H1 (cell line): ENCODE measurements around the gene OR6M1. TPM values are rescaled to one million over a fixed set of nuclear protein-coding genes. Genes with fewer than 3 reads are reported as not detected.
A peak's percentile ranks its signal among the peaks of the same experiment; 100 is the strongest.

Experiments used
- CTCF ChIA-PET: fragments of 300-600 bp; sonication (Branson Sonifier 250); formaldehyde crosslinking; loops from one replicate; lab custom pipeline; 2021; ENCODE audit not compliant: partially characterized antibody; lab: Charles Lee
- POLR2A ChIA-PET: fragments of 300-600 bp; sonication (Branson Sonifier 250); formaldehyde crosslinking; loops from one replicate; lab custom pipeline; 2021; ENCODE audit warnings: inconsistent platforms; ENCODE audit not compliant: partially characterized antibody; lab: Charles Lee
- DNase-seq, 2 experiments: peaks; one replicate each; pipeline versions ENCODE4 v3.0.0 to v3.0.0-alpha.2; 2010 to 2022; ENCODE audit warnings: low spot score in 2 of 2, low read depth in 1 of 2, mixed read lengths in 1 of 2
- FAIRE-seq: peaks from 2 replicates; lab custom pipeline; 2011; peaks lifted over from hg19 to GRCh38; lab: Jason Lieb, UNC
- H2AFZ ChIP-seq: 2 replicates; pipeline ENCODE4 v1.8.1; 2012; ENCODE audit warnings: low read length, inconsistent platforms
- H2AK5ac ChIP-seq: 2 replicates; pipeline ENCODE4 v1.6.1; 2013; ENCODE audit warnings: low read depth, low read length
- H2BK120ac ChIP-seq: replicated peaks from 2 replicates; pipeline ENCODE3; 2013; ENCODE audit warnings: low read depth, low read length, inconsistent platforms
- H2BK12ac ChIP-seq: 2 replicates; pipeline ENCODE4 v1.6.1; 2013; ENCODE audit warnings: low read depth, low read length
- H2BK15ac ChIP-seq: 2 replicates; pipeline ENCODE4 v1.6.1; 2013; ENCODE audit warnings: low read length
- H2BK20ac ChIP-seq: 2 replicates; pipeline ENCODE4 v1.6.1; 2013; ENCODE audit warnings: low read length
- H2BK5ac ChIP-seq: 2 replicates; pipeline ENCODE4 v1.6.1; 2013; ENCODE audit warnings: low read depth, low read length
- H3K14ac ChIP-seq: 2 replicates; pipeline ENCODE4 v1.6.1; 2013; ENCODE audit warnings: inconsistent platforms; ENCODE audit not compliant: insufficient read length
- H3K18ac ChIP-seq: 2 replicates; pipeline ENCODE4 v1.6.1; 2013; ENCODE audit warnings: low read length; ENCODE audit errors: extremely low read depth
- H3K23ac ChIP-seq: 2 replicates; pipeline ENCODE4 v1.6.1; 2013; ENCODE audit warnings: inconsistent platforms; ENCODE audit not compliant: insufficient read length
- H3K23me2 ChIP-seq: 2 replicates; pipeline ENCODE4 v1.6.1; 2013; ENCODE audit warnings: low read depth, low read length
- H3K27ac ChIP-seq: 2 replicates; pipeline ENCODE4 v1.6.1; 2011; ENCODE audit warnings: low read depth, low read length, inconsistent platforms
- H3K27me3 ChIP-seq, 4 experiments: replicated peaks in 1 of 4; 1 replicate in 1 of 4; 2 replicates in 3 of 4; pipeline versions ENCODE4 v1.6.1 to v1.8.1; 2011 to 2013; ENCODE audit warnings: low read length in 3 of 4, mild to moderate bottlenecking in 3 of 4, inconsistent platforms in 2 of 4, mixed read lengths in 2 of 4, moderate library complexity in 1 of 4; ENCODE audit not compliant: control insufficient read depth in 3 of 4, insufficient read depth in 3 of 4; ENCODE audit errors: extremely low read depth in 1 of 4
- H3K36me3 ChIP-seq, 4 experiments: 2 replicates each; pipeline versions ENCODE4 v1.6.1 to v1.8.1; 2011 to 2013; ENCODE audit warnings: mild to moderate bottlenecking in 4 of 4, low read length in 3 of 4, moderate library complexity in 2 of 4, control low read depth in 1 of 4, inconsistent platforms in 1 of 4; ENCODE audit not compliant: insufficient read depth in 4 of 4, control insufficient read depth in 2 of 4
- H3K4ac ChIP-seq: replicated peaks from 2 replicates; pipeline ENCODE3; 2013; ENCODE audit warnings: low read length, low read depth, mixed read lengths, inconsistent platforms; ENCODE audit not compliant: insufficient read length
- H3K4me1 ChIP-seq, 4 experiments: replicated peaks in 1 of 4; 1 replicate in 1 of 4; 2 replicates in 3 of 4; pipeline versions ENCODE4 v1.6.1 to v1.8.1; 2011 to 2013; ENCODE audit warnings: low read length in 3 of 4, inconsistent platforms in 2 of 4, mixed read lengths in 1 of 4; ENCODE audit not compliant: insufficient read depth in 4 of 4, control insufficient read depth in 3 of 4
- H3K4me2 ChIP-seq, 2 experiments: 2 replicates each; pipeline versions ENCODE4 v1.6.1 to v1.8.1; 2011 to 2013; ENCODE audit warnings: low read depth in 2 of 2, low read length in 2 of 2, control low read depth in 1 of 2, inconsistent platforms in 1 of 2, mild to moderate bottlenecking in 1 of 2; ENCODE audit not compliant: insufficient read depth in 1 of 2
- H3K4me3 ChIP-seq, 4 experiments: fragments of 200-600, 300-600 bp in 1 of 4; sonication (generic), shearing (Covaris generic), sonication (Bioruptor Twin) in 1 of 4; 2 replicates each; pipeline versions ENCODE4 v1.5.1 to v1.8.1; 2011 to 2016; ENCODE audit warnings: low read length in 4 of 4, low read depth in 3 of 4, control low read depth in 2 of 4, inconsistent platforms in 2 of 4, mild to moderate bottlenecking in 2 of 4, mixed read lengths in 1 of 4, moderate library complexity in 1 of 4; ENCODE audit not compliant: insufficient read depth in 2 of 4; ENCODE audit errors: extremely low read depth in 1 of 4
- H3K56ac ChIP-seq: replicated peaks from 2 replicates; pipeline ENCODE3; 2013; ENCODE audit warnings: low read depth, mild to moderate bottlenecking, mixed read lengths, low read length, inconsistent platforms; ENCODE audit not compliant: insufficient read length
- H3K79me1 ChIP-seq: 2 replicates; pipeline ENCODE4 v1.6.1; 2013; ENCODE audit warnings: low read depth, low read length, control low read depth
- H3K79me2 ChIP-seq, 2 experiments: 2 replicates each; pipeline versions ENCODE4 v1.6.1 to v1.8.1; 2012 to 2013; ENCODE audit warnings: low read length in 2 of 2, mild to moderate bottlenecking in 2 of 2, inconsistent platforms in 1 of 2; ENCODE audit not compliant: insufficient read depth in 2 of 2, control insufficient read depth in 1 of 2
- H3K9ac ChIP-seq, 4 experiments: replicated peaks in 1 of 4; 1 replicate in 1 of 4; 2 replicates in 3 of 4; pipeline versions ENCODE4 v1.6.1 to v1.8.1; 2011 to 2013; ENCODE audit warnings: low read depth in 3 of 4, low read length in 3 of 4, control low read depth in 2 of 4, mild to moderate bottlenecking in 2 of 4, moderate library complexity in 2 of 4, inconsistent platforms in 1 of 4; ENCODE audit errors: extremely low read depth in 1 of 4
- H3K9me3 ChIP-seq, 2 experiments: 2 replicates each; pipeline versions ENCODE4 v1.6.1 to v1.8.1; 2012 to 2013; ENCODE audit warnings: mild to moderate bottlenecking in 2 of 2, moderate library complexity in 2 of 2, control low read depth in 1 of 2, inconsistent platforms in 1 of 2, low read depth in 1 of 2, low read length in 1 of 2, mixed read lengths in 1 of 2; ENCODE audit not compliant: insufficient read depth in 2 of 2
- H4K20me1 ChIP-seq, 2 experiments: replicated peaks in 1 of 2; 2 replicates each; pipeline versions ENCODE3 to v1.8.1; 2011 to 2013; ENCODE audit warnings: inconsistent platforms in 2 of 2, low read length in 2 of 2, mild to moderate bottlenecking in 1 of 2; ENCODE audit not compliant: insufficient read depth in 2 of 2, control insufficient read depth in 1 of 2
- H4K5ac ChIP-seq: 2 replicates; pipeline ENCODE4 v1.6.1; 2013; ENCODE audit warnings: low read length, low read depth, mixed read lengths, inconsistent platforms; ENCODE audit not compliant: insufficient read length
- H4K8ac ChIP-seq: 2 replicates; pipeline ENCODE4 v1.8.0; 2013; ENCODE audit warnings: mild to moderate bottlenecking, moderate library complexity, low read length, inconsistent platforms; ENCODE audit not compliant: insufficient read depth; ENCODE audit errors: extremely low read depth
- H4K91ac ChIP-seq: replicated peaks from 2 replicates; pipeline ENCODE3; 2013; ENCODE audit warnings: low read length, mixed read lengths, inconsistent platforms; ENCODE audit not compliant: insufficient read length
- NRF1 ChIP-seq: IDR thresholded peaks from 2 replicates; pipeline ENCODE4 v1.6.1; 2011; ENCODE audit warnings: mild to moderate bottlenecking, low read depth, low read length, improper control_type of control experiment
- TBP ChIP-seq: IDR thresholded peaks from 2 replicates; pipeline ENCODE4 v1.6.1; 2011; ENCODE audit warnings: low read depth, low read length, improper control_type of control experiment
- TEAD4 ChIP-seq: IDR thresholded peaks from 2 replicates; pipeline ENCODE4 v1.6.1; 2012; ENCODE audit warnings: low read depth, low read length, inconsistent platforms, mixed read lengths
- WGBS, 2 experiments: shearing (Covaris generic) in 1 of 2; methylation state at CpG; one replicate each; pipeline versions ENCODE4 v1.1.6 to v1.1.7; 2013 to 2015; ENCODE audit warnings: low lambda C conversion rate in 2 of 2, mixed read lengths in 2 of 2, inconsistent platforms in 1 of 2, low coverage in 1 of 2, missing lambda C conversion rate in 1 of 2; ENCODE audit not compliant: insufficient replicate concordance in 2 of 2, insufficient coverage in 1 of 2, insufficient read length in 1 of 2; ENCODE audit errors: extremely low coverage in 1 of 2, missing lambda C conversion rate in 1 of 2; 5-methylcytosine and 5-hydroxymethylcytosine counted together
- polyA plus RNA-seq, 7 experiments: library from polyadenylated mRNA; depleted of rRNA in 3 of 7; stranded (reverse) in 5 of 7; unstranded in 2 of 7; fragments of >200 nt in 5 of 7; fragments of 200-250 nt in 2 of 7; gene quantifications; 1 replicate in 5 of 7; 2 replicates in 1 of 7; 4 replicates in 1 of 7; pipeline versions ENCODE4 v1.2.1 to v1.2.3, GENCODE V29; 2011 to 2013; ENCODE audit warnings: missing spikeins in 2 of 7, mixed read lengths in 2 of 7
- total RNA-seq: library from RNA; stranded (reverse); fragmentation: NEBNext Ultra II Directional; extraction: Animal tissue kit (Norgen Biotek cat#: 25700); gene quantifications from 2 replicates; pipeline ENCODE4 v1.2.1, GENCODE V29; 2021

OR6M1 gene
- total and polyA plus RNA-seq, 2 of the 8 experiments (the other 6 are each of a cell fraction or from before 2014, with no cell fraction given): not detected

DNA sequence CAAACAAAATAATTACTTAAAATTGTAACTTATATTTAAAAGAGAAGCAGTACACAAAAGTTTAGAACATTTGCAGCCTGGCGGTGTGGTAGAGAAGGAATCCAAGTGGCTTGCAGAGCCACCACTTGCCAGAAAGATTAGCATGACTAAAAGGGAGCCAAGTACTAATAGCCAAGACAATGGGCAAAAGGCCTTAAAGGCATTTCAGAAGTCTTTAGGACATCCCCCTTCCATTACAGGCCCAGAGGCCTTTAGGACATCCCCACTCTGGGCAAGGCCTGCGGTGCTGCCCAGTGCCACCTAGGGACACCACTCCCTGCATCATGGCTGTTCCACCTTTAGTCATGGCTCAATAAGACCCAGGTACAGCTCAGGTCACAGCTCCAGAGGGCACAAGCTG is 46.9 kb upstream of the OR6M1 start:
- H2AK5ac ChIP-seq: no peak overlapping the region
- H3K27me3 ChIP-seq: no peaks in the 10 kb centered on the region
- H3K9me3 ChIP-seq: peaks cover 6 to 12% of the 10 kb centered on the region in 2 experiments; a peak in 1 of 4 replicates
- H2BK120ac ChIP-seq: no peak overlapping the region
- H4K5ac ChIP-seq: no peak overlapping the region
- H3K23ac ChIP-seq: no peak overlapping the region
- H2BK12ac ChIP-seq: peak overlapping the region; percentile 11; the same call in 1 of the 2 replicates
- H3K4ac ChIP-seq: no peak overlapping the region
- H3K14ac ChIP-seq: no peak overlapping the region
- H4K8ac ChIP-seq: no peak overlapping the region
- peaks cover 0 to 4% (median 0%) of the 10 kb centered on the region in 4 experiments; a peak in 4 of 7 replicates for H3K4me1 ChIP-seq
- no peaks in the 10 kb centered on the region for H3K79me2 ChIP-seq
- peak overlapping the region; percentile 55; the same call in 1 of the 2 replicates for H3K18ac ChIP-seq
- no peaks in the 10 kb centered on the region for H4K20me1 ChIP-seq
- no peak overlapping the region for H2AFZ ChIP-seq
- H3K23me2 ChIP-seq: no peaks in the 10 kb centered on the region
- H3K36me3 ChIP-seq: no peaks in the 10 kb centered on the region
- H3K56ac ChIP-seq: no peak overlapping the region
- H3K27ac ChIP-seq: no peak overlapping the region
- no peak overlapping the region for H2BK20ac ChIP-seq
- WGBS, 2 experiments: 86% methylated on average over 2 of the region's 2 CpGs; no CpG with 5 or more reads in 1 of the 2 experiments
- ChIA-PET CTCF (no interaction called here), POLR2A (no interaction called here)
- no peaks in the 10 kb centered on the region for H3K79me1 ChIP-seq
- no peak for DNase-seq
- no peak overlapping the region for H2BK15ac ChIP-seq
- H3K9ac ChIP-seq: no peak overlapping the region
- H4K91ac ChIP-seq: peak overlapping the region; percentile 62
- peak overlapping the region; percentile 6; the same call in 1 of the 2 replicates for H2BK5ac ChIP-seq
- no peak overlapping the region for H3K4me2 ChIP-seq
- FAIRE-seq: no peak
- no peak overlapping the region for H3K4me3 ChIP-seq
- TF ChIP-seq TBP (no peak), TEAD4 (no peak), NRF1 (no peak)
